Muscle of leg (tissue), 11 donors: Measurements from ENCODE around the gene FKBP5. TPM values are rescaled to one million over a fixed set of nuclear protein-coding genes. Genes with fewer than 3 reads are reported as not detected.
A peak's percentile ranks its signal among the peaks of the same experiment; 100 is the strongest.

Source experiments
- DNase-seq: peaks from one replicate; pipeline ENCODE4 v3.0.0; 2013
- H3K27ac ChIP-seq: one replicate; pipeline ENCODE4 v1.5.1; 2013; ENCODE audit warnings: mild to moderate bottlenecking, low read length, control low read depth
- H3K27me3 ChIP-seq: one replicate; pipeline ENCODE4 v1.6.1; 2013; ENCODE audit warnings: low read length; ENCODE audit not compliant: control insufficient read depth, insufficient read depth
- H3K36me3 ChIP-seq: one replicate; pipeline ENCODE4 v1.6.1; 2013; ENCODE audit warnings: low read length; ENCODE audit not compliant: control insufficient read depth, insufficient read depth
- H3K4me1 ChIP-seq: one replicate; pipeline ENCODE4 v1.6.1; 2013; ENCODE audit warnings: low read length; ENCODE audit not compliant: control insufficient read depth, insufficient read depth
- H3K4me3 ChIP-seq: one replicate; pipeline ENCODE4 v1.5.1; 2013; ENCODE audit warnings: low read length, control low read depth
- H3K9me3 ChIP-seq: replicated peaks from 2 replicates; pipeline ENCODE4 v1.6.1; 2013; ENCODE audit warnings: low read depth, low read length; ENCODE audit not compliant: control insufficient read depth
- WGBS: methylation state at CpG from one replicate; pipeline ENCODE4 v1.1.5; 2013; ENCODE audit warnings: missing lambda C conversion rate; ENCODE audit not compliant: insufficient coverage; 5-methylcytosine and 5-hydroxymethylcytosine counted together
- polyA plus RNA-seq, 8 donors: library from polyadenylated mRNA; unstranded; fragments of 120-200 nt; gene quantifications; one replicate each; pipeline versions ENCODE4 v1.2.1 to v1.2.3, GENCODE V29; 2013; ENCODE audit warnings: inconsistent platforms in 1 of 8, low replicate concordance in 1 of 8; ENCODE audit not compliant: insufficient read length in 8 of 8, insufficient read depth in 1 of 8
- total RNA-seq: library from RNA; stranded (reverse); fragments of 120-200 nt; gene quantifications from one replicate; pipeline ENCODE4 v1.2.4, GENCODE V29; 2013

FKBP5 gene
- total and polyA plus RNA-seq, 9 donors = 6.0 to 27.9 (median 18.6) TPM

DNA sequence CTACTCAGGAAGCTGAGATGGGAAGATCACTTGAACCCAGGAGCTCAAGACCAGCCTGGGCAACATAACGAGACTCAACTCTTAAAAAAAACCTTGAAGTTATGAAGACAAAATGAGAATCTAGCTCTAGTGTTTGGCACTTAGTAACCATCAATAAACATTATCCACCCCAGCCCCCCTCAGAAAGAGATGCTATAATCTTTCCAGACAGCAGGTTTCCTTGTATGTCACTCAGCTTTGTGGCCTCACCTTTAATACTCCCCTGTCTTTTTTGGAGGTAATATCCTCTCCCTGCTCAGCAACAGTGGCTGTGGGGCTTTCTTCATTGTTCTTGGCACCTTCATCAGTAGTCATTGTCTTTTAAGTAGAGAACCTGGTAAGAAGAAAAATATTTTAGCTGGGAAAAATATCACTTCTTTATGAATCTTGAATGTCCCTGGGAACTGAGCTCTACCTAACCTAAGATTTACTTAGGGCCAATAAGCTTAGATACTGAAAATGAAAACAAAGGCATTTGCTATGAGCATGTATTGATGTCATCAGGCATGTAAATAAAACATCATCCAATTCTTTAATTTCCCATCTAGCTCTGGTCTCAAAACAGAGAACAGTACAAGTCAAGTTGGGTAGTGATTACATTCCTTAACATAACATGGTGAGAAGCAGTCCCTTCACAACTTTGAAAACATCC, 46.1 kb downstream of the FKBP5 start:
- H3K27me3 ChIP-seq = no peaks in the 10 kb centered on the region
- 80% methylated on average over 1 of the region's 1 CpG for WGBS
- peaks cover 2% of the 10 kb centered on the region for H3K36me3 ChIP-seq
- H3K4me1 ChIP-seq = no peaks in the 10 kb centered on the region
- no peak overlapping the region for H3K27ac ChIP-seq
- H3K9me3 ChIP-seq = no peaks in the 10 kb centered on the region
- no peak for DNase-seq
- H3K4me3 ChIP-seq = no peak overlapping the region

DNA sequence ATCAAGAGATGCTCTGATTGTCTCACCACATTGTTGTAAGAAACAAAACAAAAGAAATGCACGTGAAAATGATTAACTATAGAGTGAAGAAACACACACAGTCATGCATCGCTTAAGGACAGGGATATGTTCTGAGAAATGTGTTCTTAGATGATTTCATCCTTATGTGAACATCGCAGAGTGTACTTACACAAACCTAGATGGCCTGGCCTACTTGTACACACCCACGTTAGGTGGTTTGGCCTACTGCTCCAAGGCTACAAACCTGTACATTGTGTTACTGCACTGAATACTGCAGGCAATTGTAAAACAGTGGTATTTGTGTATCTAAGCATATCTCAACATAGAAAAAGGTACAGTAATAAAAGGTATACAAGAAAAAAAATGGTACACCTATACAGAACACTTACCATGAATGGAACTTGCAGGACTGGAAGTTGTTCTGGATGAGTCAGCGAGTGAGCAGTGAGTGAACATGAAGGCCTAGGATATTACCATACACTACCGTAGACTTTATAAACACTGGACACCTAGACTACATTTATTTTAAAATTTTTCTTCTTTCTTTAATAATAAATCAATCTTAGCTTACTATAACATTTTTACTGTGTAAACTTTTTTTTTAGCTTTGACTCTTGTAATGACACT, 48.6 kb downstream of the FKBP5 start:
- WGBS = no CpG with 5 or more reads among the region's 6 CpGs
- H3K4me3 ChIP-seq = no peak overlapping the region
- H3K36me3 ChIP-seq = peaks cover 2% of the 10 kb centered on the region
- H3K4me1 ChIP-seq = no peaks in the 10 kb centered on the region
- no peaks in the 10 kb centered on the region for H3K9me3 ChIP-seq
- DNase-seq = no peak
- H3K27me3 ChIP-seq = no peaks in the 10 kb centered on the region
- no peak overlapping the region for H3K27ac ChIP-seq

DNA sequence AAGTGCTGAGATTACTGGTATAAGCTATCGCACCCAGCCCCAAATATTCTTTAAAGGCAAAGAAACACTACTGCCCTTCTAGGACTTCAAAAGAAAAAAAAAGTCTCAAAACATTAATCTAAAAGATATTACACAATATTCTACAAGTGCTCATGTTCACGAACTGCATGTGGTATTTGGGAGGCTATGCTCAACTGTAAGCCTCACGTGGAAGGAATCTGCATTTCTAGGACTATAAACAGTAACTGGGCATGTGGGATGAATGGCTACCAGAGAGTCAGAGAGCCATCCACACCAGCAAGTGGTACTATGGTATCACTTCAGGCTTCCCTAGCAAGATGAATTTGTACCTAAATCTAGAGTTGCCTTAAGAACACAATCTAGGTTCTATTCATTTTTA, 50.0 kb downstream of the FKBP5 start:
- WGBS = no CpG with 5 or more reads among the region's 3 CpGs
- H3K4me3 ChIP-seq = no peak overlapping the region
- H3K4me1 ChIP-seq = no peaks in the 10 kb centered on the region
- H3K27ac ChIP-seq = no peak overlapping the region
- peaks cover 2% of the 10 kb centered on the region for H3K36me3 ChIP-seq
- H3K27me3 ChIP-seq = no peaks in the 10 kb centered on the region
- no peaks in the 10 kb centered on the region for H3K9me3 ChIP-seq
- no peak for DNase-seq

DNA sequence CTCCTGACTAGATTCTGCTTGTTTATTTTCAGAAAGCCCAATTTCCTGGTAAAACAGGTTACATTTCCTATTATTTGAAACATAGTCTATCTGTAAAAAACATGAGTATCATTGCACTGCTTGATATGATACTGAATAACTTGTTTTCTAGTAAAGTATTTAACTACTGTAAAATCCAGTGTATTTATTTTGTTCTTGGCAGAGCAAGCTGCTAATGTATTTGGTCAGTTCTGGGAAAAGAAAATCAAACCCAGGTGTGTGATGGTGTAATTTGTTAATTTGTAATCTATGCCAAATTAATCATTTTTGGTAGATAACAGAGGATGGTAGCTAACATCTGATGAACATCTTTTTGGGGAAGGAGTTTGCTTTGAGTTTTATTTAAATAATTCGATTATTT, 50.8 kb downstream of the FKBP5 start:
- DNase-seq = no peak
- peaks cover 2% of the 10 kb centered on the region for H3K36me3 ChIP-seq
- H3K9me3 ChIP-seq = no peaks in the 10 kb centered on the region
- H3K4me1 ChIP-seq = no peaks in the 10 kb centered on the region
- no CpG with 5 or more reads among the region's 1 CpG for WGBS
- no peak overlapping the region for H3K4me3 ChIP-seq
- H3K27ac ChIP-seq = no peak overlapping the region
- H3K27me3 ChIP-seq = no peaks in the 10 kb centered on the region

- peaks cover 2% of the 10 kb centered on the region for H3K36me3 ChIP-seq
- no peak for DNase-seq
- H3K4me3 ChIP-seq = no peak overlapping the region
- H3K9me3 ChIP-seq = no peaks in the 10 kb centered on the region
- no peaks in the 10 kb centered on the region for H3K4me1 ChIP-seq
- WGBS = no CpG with 5 or more reads among the region's 4 CpGs
- H3K27me3 ChIP-seq = no peaks in the 10 kb centered on the region
- H3K27ac ChIP-seq = no peak overlapping the region
Measured at GRCh38 chr6:35635601-35636597, 52.8 kb downstream of the FKBP5 start.

GRCh38 chr6:35634316-35634715, 54.4 kb downstream of the FKBP5 start:
- H3K27me3 ChIP-seq = no peaks in the 10 kb centered on the region
- peak; percentile 56 for DNase-seq
- WGBS = no CpG with 5 or more reads among the region's 2 CpGs
- no peaks in the 10 kb centered on the region for H3K9me3 ChIP-seq
- no peak overlapping the region for H3K4me3 ChIP-seq
- no peak overlapping the region for H3K27ac ChIP-seq
- no peaks in the 10 kb centered on the region for H3K36me3 ChIP-seq
- no peaks in the 10 kb centered on the region for H3K4me1 ChIP-seq

DNA sequence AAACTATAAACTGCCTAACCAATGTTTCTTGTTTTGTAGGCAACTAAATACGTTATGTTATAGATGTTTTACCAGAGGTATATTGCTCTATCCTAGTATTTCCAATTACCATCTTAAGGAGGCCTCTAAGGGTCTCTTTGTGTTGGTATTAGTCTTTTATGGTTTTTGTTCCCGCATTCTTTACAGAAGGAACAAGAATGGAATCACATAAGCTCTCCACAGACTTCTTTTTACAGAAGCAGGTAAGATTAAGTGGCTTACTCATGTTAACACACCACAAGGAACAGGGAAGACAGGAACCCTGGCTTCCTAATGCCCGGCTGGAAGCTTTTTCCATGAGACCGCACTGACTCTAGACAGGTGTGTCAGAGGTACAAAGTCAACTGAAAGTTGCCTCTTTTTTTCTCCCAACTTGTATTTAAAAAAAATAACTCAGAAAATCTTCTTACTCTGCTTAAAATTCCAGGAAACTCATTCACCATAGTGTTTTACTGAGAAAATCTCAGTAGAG, 55.1 kb downstream of the FKBP5 start:
- Histone ChIP-seq H3K4me3 (no peak overlapping the region), H3K27ac (no peak overlapping the region), H3K36me3 (no peaks in the 10 kb centered on the region), H3K4me1 (no peaks in the 10 kb centered on the region), H3K27me3 (no peaks in the 10 kb centered on the region), H3K9me3 (no peaks in the 10 kb centered on the region)
- 80% methylated on average over 2 of the region's 4 CpGs for WGBS
- DNase-seq = no peak

- Histone ChIP-seq H3K4me3 (no peak overlapping the region), H3K4me1 (no peaks in the 10 kb centered on the region), H3K36me3 (no peaks in the 10 kb centered on the region), H3K27me3 (no peaks in the 10 kb centered on the region), H3K9me3 (no peaks in the 10 kb centered on the region), H3K27ac (no peak overlapping the region)
- WGBS = no CpG with 5 or more reads among the region's 7 CpGs
- DNase-seq = no peak
Measured at GRCh38 chr6:35629876-35630378, 58.8 kb downstream of the FKBP5 start.

DNA sequence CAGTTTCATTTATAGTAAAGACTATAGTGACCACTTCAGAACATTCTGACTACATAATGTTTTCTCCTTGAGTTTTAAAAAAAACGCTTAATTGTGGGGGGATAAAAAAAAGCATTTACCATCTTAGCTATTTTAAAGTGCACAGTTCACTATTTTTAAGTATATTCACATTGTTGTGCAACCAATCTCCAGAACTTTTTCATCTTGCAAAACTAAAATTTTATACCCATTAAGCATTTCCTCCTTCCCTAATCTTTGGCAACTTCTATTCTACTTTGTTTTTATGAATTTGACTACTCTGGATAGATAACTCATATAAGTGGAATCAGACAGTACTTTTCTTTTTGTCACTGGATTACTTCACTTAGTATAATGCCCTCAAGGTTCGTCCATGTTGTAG, 62.3 kb downstream of the FKBP5 start:
- Histone ChIP-seq H3K36me3 (no peaks in the 10 kb centered on the region), H3K4me3 (no peak overlapping the region), H3K27ac (no peak overlapping the region), H3K4me1 (no peaks in the 10 kb centered on the region), H3K27me3 (no peaks in the 10 kb centered on the region), H3K9me3 (no peaks in the 10 kb centered on the region)
- no CpG with 5 or more reads among the region's 2 CpGs for WGBS
- no peak for DNase-seq
